ENCODE data around the gene CCDC102A.

The CCDC102A gene

DNA sequence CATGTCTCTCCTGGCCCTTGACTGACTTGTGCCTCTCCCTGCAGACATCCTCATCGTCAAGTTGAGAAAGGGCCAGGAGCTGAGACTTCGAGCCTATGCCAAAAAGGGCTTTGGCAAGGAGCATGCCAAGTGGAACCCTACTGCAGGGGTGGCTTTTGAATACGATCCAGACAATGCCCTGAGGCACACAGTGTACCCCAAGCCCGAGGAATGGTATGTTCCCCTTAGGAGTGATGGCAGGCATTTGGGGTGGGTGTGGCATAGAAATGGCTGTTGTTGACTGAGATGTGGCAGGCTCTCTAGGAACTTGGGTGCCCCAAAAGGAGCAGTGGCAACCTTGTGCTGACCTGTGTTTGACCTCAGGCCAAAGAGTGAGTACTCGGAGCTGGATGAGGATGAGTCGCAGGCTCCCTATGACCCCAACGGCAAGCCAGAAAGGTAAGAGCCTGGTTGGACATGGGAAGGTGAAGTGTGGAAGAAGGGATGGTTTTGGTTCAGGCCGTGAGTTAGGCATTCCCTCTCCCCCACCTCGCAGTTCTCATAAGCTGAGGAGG, 66.4 kb downstream of the CCDC102A start:
- in situ Hi-C loops (cut with HindIII; ENCODE audit: low sequenced_read_pairs) = no loop called here

DNA sequence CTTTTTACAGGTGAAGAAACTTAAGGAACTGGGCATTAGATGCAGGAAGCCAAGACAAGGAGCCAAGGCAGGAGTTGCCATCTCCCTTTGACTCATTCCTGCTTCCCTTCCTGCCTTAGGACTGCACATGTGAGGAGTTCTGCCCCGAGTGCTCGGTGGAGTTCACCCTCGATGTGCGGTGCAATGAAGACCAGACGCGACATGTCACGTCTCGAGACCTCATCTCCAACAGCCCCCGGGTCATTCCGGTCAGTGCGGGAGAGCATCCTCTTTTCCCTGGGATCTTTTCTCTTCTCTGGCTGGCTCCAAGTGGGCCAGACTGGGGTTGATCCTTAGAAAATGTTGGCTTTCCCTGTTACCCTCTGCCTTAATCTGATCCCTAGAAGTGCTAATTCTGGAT, 67.3 kb downstream of the CCDC102A start:
- in situ Hi-C loops (cut with HindIII; ENCODE audit: low sequenced_read_pairs) = no loop called here

DNA sequence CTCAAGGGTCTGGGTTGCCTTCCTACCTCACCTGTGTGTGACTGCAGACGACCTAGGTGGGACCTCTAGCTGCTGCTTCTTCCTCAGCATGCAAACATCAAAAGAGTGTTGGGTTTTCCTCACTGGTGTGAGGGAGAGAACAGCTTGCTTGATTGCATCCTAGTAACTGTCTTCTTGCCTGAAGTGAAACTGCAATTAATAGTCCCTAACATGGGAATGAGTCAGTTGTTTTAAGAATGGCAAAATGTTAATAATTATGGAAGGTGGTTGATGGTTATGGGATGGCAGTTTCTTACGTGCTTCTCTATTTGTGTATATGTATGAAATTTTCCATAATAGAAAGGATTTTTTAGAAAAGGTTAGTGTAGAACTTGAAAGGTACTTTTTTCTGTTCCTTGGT, 68.0 kb downstream of the CCDC102A start:
- in situ Hi-C loops (cut with HindIII; ENCODE audit: low sequenced_read_pairs) = no loop called here

DNA sequence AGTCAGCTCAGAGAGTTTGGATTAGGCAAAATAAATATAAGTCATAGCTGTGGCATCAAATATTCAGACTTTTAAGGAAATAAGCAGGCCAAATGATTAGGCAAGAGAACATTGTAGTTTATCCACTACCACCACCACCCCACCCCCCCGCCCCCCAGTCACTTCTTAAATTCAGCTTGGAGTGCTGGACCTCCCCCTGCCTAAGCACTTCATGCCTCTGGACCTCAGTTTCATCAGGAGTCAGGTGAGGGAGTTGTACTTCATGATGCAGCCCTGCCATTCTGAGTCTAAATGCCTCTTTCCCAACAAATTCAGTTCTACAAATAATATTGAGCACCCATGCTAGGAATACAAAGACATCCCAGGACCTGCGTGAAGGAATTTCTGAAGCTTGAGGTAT, 71.8 kb downstream of the CCDC102A start:
- in situ Hi-C loops (cut with HindIII; ENCODE audit: low sequenced_read_pairs) = no loop called here

DNA sequence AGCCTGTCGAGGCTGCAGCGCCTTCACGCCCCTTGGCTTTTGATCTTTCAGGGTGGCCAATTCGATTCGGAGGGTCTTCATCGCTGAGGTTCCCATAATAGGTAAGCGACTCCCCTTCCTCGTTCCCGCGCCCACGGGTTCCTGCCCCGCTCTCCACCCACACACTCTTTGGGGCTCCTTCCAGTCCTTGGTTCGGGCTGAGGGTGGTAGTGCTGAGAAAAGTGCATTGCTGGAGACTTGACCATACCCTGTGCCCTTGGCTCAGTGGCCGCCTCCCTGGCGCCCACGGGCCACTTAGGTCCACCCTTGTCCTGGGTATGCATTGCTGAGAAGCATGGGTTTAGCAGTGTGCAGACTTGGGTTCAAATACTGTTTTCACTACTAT, 73.4 kb downstream of the CCDC102A start:
- in situ Hi-C loops (cut with HindIII; ENCODE audit: low sequenced_read_pairs) = no loop called here

DNA sequence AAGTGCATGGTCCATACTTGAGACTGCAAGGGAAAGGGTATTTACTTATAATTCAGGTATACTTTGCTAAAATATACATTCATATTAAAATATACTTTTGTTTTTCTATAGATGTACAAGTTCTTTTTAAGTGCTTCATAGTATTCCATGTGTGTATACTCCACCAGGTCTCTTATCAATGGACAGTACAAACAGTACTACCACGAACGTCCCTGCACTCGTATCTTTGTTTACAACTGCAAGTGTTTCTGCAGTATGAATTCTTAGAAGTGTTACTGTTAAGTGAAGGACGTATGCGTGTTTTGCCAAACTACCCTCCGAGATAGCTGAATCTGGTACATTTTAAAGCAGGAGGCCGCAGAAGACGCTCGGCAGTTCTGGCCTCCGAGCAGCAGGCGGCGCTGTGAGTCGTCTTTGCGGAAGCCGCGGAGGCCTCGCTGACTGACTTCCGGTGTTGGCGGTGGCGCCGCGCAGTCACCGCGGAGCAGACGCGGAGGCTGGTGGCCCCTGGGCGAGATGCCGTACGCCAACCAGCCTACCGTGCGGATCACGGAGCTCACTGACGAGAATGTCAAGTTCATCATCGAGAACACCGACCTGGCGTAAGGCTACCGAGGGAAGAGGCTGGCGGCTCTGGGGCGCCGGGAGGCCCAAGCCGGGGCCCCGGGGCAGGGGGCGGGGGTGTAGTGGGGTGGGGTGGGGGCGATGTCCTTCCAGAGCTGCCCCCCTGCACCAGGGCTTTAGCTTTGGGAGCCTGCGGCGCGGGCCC, 74.0 kb downstream of the CCDC102A start, which contains the start of gene POLR2C:
Gene POLR2C, plus strand, starts transcription at position 471 of the 769 bp plus-strand sequence. Its CDS starts 46 bp downstream, at position 517.
- in situ Hi-C loops (cut with HindIII; ENCODE audit: low sequenced_read_pairs) = no loop called here
